Adrenal gland (tissue), 12 donors: ENCODE data around the gene SAA4. TPM values are rescaled to one million over a fixed set of nuclear protein-coding genes. Genes with fewer than 3 reads are reported as not detected.

Experiments used
- DNase-seq, 7 donors: peaks; one replicate each; pipeline ENCODE4 v3.0.0-alpha.2; 2019 to 2020
- H3K27ac ChIP-seq, 5 donors: fragments of 200-600 bp; sonication (generic) in 4 of 5; 1 replicate in 3 of 5; 2 replicates in 2 of 5; pipeline versions ENCODE4 v1.5.1 to v1.8.0; 2016 to 2020; ENCODE audit warnings: mild to moderate bottlenecking in 1 of 5
- H3K27me3 ChIP-seq: fragments of 200-600 bp; 2 replicates; pipeline ENCODE4 v1.8.0; 2021
- H3K36me3 ChIP-seq, 2 donors: fragments of 200-600 bp; replicated peaks in 1 of 2; 1 replicate in 1 of 2; 2 replicates in 1 of 2; pipeline versions ENCODE4 v1.5.1 to v1.8.0; 2018 to 2022
- H3K4me1 ChIP-seq, 2 donors: fragments of 200-600 bp; replicated peaks in 1 of 2; 1 replicate in 1 of 2; 2 replicates in 1 of 2; pipeline versions ENCODE4 v1.5.1 to v1.8.0; 2018 to 2021
- H3K4me3 ChIP-seq, 4 donors: fragments of 200-600 bp; sonication (generic) in 3 of 4; one replicate each; pipeline ENCODE4 v1.5.1; 2016 to 2018
- H3K9me3 ChIP-seq, 3 donors: fragments of 200-600 bp; sonication (generic) in 1 of 3; replicated peaks in 1 of 3; 1 replicate in 2 of 3; 2 replicates in 1 of 3; pipeline versions ENCODE4 v1.5.1 to v1.8.0; 2016 to 2021
- POLR2A ChIP-seq, 2 donors: fragments of 450-650 bp; IDR thresholded peaks; one replicate each; pipeline ENCODE4 v1.6.1; 2017; ENCODE audit warnings: antibody characterized with exemption in 2 of 2, mild to moderate bottlenecking in 2 of 2, moderate library complexity in 1 of 2
- whole genome bisulfite sequencing, 4 donors: extraction: QIAGEN DNeasy Blood & Tissue Kit in 2 of 4; methylation state at CpG; one replicate each; pipeline versions ENCODE4 v1.1.5 to v1.1.7; 2013 to 2017; 5-methylcytosine and 5-hydroxymethylcytosine counted together
- intact Hi-C, 2 donors: fragments of 100-400 bp; cut with DNase I; formaldehyde crosslinking; loops; one replicate each; pipeline versions ENCODE4 v1.14.1 to v1.15.0; 2022 to 2023
- polyA plus RNA-seq, 3 donors: library from polyadenylated mRNA; stranded (reverse); fragments of 200-250 nt in 2 of 3; fragments of 350-450 nt in 1 of 3; fragmentation: Illumina TruSeq in 1 of 3; extraction: RNeasy Lipid Tissue Mini Kit (QIAGEN cat#74804) in 1 of 3; gene quantifications; one replicate each; pipeline ENCODE4 v1.2.3, GENCODE V29; 2013 to 2014
- total RNA-seq, 9 donors: library from RNA; depleted of rRNA in 4 of 9; stranded (reverse); fragments of >200 nt in 4 of 9; fragments of 120-200 nt in 1 of 9; fragmentation: NEBNext Ultra II Directional in 1 of 9; extraction: Animal tissue kit (Norgen Biotek cat#: 25700) in 1 of 9; gene quantifications; one replicate each; pipeline versions ENCODE4 v1.1.0 to v1.2.4, GENCODE V29; 2013 to 2023
- TF ChIP-seq, protein P1 (sequence below), 6 experiments: fragments of 450-650 bp in 4 of 6; fragments of 200-600 bp in 2 of 6; sonication (generic) in 1 of 6; IDR thresholded peaks; 1 replicate in 5 of 6; 2 replicates in 1 of 6; pipeline versions ENCODE4 v1.5.1 to v1.8.0; 2016 to 2021; ENCODE audit warnings: antibody characterized with exemption in 6 of 6, mild to moderate bottlenecking in 2 of 6, moderate library complexity in 1 of 6
- donor health status: healthy with polysubstance abuse.
- donor health status: Bipolar disorder and iron deficiency.
- donor health status: DM: yes; HTN: yes; CAD: no.
- donor health status: DM: no; HTN: no; CAD: no.
- donor health status: DM: no; HTN: no; CAD: no.
- donor health status: DM: yes; HTN: yes; CAD: no.

The SAA4 gene
- total and polyA plus RNA-seq, 12 donors = 0.32 to 4.2 (median 1.2) TPM; not detected in 4

DNA sequence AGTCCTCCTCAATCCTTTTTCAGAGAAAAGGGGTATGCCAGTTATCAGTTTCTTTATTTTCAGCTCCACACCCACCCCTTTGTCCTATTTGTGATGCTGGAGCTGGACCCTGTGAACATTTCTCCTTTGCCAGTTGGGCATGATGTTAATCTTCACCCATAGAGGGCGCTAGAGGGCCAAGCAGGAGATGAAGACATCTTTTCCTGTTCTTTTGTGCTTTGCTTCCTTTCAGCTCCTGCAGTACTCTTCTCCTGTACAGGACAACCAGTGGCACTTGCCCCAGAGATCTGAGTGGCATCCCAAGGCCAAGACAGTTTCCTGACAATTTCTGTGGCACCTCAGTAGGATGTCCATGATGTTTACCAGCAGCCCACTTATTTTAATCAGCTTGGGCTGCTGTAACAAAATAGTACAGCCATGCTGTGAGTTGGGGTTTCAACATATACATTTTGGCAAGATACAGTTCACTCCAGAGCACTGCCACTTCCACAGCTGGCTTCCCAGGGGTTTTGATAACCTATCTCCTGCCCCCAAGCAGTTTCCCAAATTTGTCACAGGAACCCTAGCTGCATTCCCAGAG lies 7.3 kb upstream of the SAA4 start:
- Histone ChIP-seq H3K36me3 (no peaks in the 10 kb centered on the region), H3K9me3 (no peaks in the 10 kb centered on the region), H3K27me3 (no peaks in the 10 kb centered on the region), H3K4me3 (no peak overlapping the region), H3K27ac (no peak overlapping the region), H3K4me1 (no peaks in the 10 kb centered on the region)
- 0 to 14% (median 1%) methylated on average over 1 of the region's 1 CpG for WGBS, 4 donors
- peak; percentile 47 to 79 (median 55) for DNase-seq
- intact Hi-C loops = no loop called here
- TF ChIP-seq, protein P1, sequence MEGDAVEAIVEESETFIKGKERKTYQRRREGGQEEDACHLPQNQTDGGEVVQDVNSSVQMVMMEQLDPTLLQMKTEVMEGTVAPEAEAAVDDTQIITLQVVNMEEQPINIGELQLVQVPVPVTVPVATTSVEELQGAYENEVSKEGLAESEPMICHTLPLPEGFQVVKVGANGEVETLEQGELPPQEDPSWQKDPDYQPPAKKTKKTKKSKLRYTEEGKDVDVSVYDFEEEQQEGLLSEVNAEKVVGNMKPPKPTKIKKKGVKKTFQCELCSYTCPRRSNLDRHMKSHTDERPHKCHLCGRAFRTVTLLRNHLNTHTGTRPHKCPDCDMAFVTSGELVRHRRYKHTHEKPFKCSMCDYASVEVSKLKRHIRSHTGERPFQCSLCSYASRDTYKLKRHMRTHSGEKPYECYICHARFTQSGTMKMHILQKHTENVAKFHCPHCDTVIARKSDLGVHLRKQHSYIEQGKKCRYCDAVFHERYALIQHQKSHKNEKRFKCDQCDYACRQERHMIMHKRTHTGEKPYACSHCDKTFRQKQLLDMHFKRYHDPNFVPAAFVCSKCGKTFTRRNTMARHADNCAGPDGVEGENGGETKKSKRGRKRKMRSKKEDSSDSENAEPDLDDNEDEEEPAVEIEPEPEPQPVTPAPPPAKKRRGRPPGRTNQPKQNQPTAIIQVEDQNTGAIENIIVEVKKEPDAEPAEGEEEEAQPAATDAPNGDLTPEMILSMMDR (IDR thresholded peaks at IDR 0.05) = peak; percentile 52 to 80 (median 72)
- TF ChIP-seq POLR2A (IDR thresholded peaks at IDR 0.05) = no peak

DNA sequence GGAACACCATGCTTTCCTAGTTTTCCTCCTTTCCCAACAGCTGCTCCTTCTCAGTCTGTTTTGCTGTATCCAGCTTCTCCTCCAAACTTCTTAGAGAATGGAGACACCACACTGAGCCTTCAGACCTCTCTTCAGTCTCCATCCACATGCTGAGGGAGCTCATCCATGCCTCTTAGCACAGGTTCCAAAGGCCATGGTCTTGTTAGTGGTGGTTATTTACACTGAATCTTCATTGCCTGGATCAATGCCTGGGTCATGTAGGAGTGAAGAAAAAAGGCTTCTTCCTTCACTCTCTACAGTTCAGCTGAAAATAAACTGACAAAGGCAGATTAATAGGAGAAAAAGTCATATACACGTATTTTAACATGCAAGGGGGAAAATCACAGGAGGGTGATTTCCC lies 3.1 kb upstream of the SAA4 start:
- no peaks in the 10 kb centered on the region for H3K36me3 ChIP-seq
- DNase-seq = no peak
- intact Hi-C loops = no loop called here
- H3K27ac ChIP-seq = no peak overlapping the region
- TF ChIP-seq, protein P1 (IDR thresholded peaks at IDR 0.05) = no peak
- TF ChIP-seq POLR2A (IDR thresholded peaks at IDR 0.05) = no peak
- no peaks in the 10 kb centered on the region for H3K4me1 ChIP-seq
- H3K9me3 ChIP-seq = peaks cover 0 to 3% (median 0%) of the 10 kb centered on the region in 3 donors
- no peaks in the 10 kb centered on the region for H3K27me3 ChIP-seq
- H3K4me3 ChIP-seq = no peak overlapping the region
- WGBS, 4 donors = 50 to 71% (median 71%) methylated on average over 1 of the region's 1 CpG

DNA sequence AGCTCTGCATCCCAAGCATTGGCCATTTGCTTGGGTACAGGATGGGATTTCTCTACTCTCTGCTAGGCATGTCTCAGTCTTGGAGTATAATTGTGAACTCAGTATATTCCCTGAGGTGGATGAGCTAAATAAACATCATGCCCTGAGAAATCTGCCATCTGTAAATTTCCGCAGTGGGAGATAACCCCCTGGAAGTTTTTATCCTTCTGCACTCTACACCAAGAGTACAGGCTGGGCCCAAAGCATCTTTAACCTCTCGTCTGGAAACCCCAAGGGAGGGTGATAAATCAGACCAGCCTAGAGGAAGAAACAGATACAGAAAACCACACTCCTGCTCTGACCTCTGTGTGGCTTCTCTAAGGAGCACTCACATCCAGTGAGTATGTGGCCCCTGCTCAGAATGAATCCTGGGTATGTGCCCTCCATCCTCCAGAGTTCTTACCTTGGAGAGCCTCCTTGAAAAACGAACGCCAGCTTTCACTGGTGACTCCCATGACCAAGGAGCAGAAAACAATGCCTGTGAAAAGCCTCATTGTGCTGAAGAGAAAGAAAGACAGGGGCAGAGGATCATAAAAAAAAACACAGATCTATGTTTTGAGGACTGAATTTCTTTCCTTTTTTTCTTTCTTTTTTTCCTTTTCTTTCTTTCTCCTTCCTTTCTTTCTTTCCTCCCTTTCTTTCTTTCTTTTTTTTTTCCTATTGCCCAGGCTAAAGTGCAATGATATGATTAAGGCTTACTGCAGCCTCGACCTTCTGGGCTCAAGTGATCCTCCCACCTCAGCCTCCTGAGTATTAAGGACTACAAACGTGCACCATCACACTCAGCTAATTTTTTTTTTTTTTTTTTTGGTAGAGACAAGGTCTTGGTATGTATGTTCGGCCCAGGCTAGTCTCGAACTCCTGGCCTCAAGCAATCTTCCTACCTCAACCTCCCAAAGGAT lies 938 bp downstream of the SAA4 start:
- intact Hi-C loops = no loop called here

GRCh38 chr11:18233912-18234311 lies 2.7 kb downstream of the SAA4 start:
- H3K27ac ChIP-seq = no peak overlapping the region
- TF ChIP-seq, protein P1 (IDR thresholded peaks at IDR 0.05) = no peak
- no peak for TF ChIP-seq POLR2A (IDR thresholded peaks at IDR 0.05)
- no peaks in the 10 kb centered on the region for H3K27me3 ChIP-seq
- WGBS, 4 donors = 78 to 85% (median 83%) methylated on average over 4 of the region's 4 CpGs
- H3K36me3 ChIP-seq = no peaks in the 10 kb centered on the region
- no peak for DNase-seq
- peaks cover 0 to 3% (median 0%) of the 10 kb centered on the region in 3 donors for H3K9me3 ChIP-seq
- no peaks in the 10 kb centered on the region for H3K4me1 ChIP-seq
- intact Hi-C loops = no loop called here
- no peak overlapping the region for H3K4me3 ChIP-seq

More for the DNA sequence above, 938 bp downstream of the SAA4 start:
- WGBS, 4 donors = 54 to 64% (median 59%) methylated on average over 8 of the region's 8 CpGs
- Histone ChIP-seq H3K4me1 (no peaks in the 10 kb centered on the region), H3K27ac (no peak overlapping the region), H3K36me3 (no peaks in the 10 kb centered on the region), H3K9me3 (peaks cover 0 to 3% (median 0%) of the 10 kb centered on the region in 3 donors), H3K27me3 (no peaks in the 10 kb centered on the region), H3K4me3 (no peak overlapping the region)
- no peak for DNase-seq
- no peak for TF ChIP-seq POLR2A (IDR thresholded peaks at IDR 0.05)
- TF ChIP-seq, protein P1 (IDR thresholded peaks at IDR 0.05) = no peak
